HG03025 (cell line): ENCODE results near the gene RRP12.
"Not testable (repeated sequence)": the region's sequence is repeated elsewhere in the genome, so short reads cannot be mapped to it uniquely, and the experiment has no call there.

ENCODE experiments used
- ATAC-seq: cut with Tn5 transposase; IDR thresholded peaks from one replicate; pipeline ENCODE4 v1.9.1; 2021; ENCODE audit warnings: mild to moderate bottlenecking, moderate library complexity; ENCODE audit not compliant: unreplicated experiment, low FRiP score

RRP12 gene

DNA sequence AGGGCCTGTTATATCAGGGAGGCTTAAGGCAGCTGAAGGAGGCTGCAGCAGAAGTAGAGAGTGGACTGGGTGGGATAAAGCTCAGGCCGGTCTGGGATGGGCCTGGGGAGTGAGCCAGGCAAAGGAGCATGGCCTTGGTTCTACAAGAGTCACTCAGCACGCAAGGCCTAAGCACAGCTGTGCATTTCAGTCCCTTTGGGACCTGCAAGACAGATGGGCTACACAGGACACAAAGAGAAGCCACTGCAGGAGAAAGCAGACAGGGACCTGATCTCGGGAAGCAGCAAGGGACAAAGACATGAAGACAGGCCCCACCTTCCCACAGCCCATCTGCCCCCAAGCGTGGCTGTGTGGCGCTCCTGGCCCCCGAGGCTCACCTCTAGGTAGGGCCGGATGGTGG, 29.4 kb downstream of the RRP12 start:
- ATAC-seq = no peak

DNA sequence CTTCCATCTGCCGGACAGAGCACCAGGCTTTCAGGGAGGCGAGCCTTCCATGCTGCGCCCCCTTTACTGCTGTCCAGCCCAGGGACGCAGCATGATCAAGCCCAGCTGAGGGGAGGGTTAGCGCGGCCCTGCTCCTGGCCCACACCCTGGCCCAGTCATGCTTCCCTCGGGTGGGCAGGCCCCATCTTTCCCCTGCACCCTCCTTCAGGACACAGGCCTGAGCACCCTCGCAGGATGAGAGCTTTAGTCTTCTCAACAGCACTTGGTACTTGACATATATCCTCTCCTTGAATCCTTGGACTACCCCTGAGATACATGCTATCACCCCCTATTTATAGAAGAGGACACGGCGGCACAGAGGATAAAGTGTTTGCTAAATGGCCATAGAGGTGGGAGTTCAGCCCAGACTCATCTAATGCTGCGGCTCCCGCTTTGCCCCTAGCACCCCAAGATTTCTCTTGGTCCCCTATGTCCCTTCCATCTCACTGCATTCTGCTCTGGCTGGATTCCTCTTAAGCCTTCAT, 34.0 kb downstream of the RRP12 start:
- no peak for ATAC-seq

DNA sequence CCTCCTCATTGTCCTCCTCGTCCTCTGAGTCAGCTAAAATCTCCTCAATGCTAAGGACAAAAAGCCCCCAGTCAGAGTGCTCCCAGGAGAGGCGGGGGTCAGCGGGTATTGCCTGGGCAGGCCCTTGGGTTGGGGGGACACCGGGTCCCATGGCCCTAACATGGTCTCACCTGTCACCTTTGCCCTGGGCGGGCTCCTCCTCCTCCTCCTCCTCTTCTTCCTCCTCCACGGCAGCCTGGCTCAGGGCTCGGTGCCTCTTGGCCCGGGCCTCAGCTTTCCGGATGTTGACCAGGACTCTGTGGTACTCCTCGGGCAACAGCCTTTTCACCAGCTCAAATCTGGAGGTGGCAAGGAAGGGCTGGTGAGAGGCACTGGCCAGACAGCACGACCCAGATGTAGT, 34.6 kb downstream of the RRP12 start:
- ATAC-seq = no peak

DNA sequence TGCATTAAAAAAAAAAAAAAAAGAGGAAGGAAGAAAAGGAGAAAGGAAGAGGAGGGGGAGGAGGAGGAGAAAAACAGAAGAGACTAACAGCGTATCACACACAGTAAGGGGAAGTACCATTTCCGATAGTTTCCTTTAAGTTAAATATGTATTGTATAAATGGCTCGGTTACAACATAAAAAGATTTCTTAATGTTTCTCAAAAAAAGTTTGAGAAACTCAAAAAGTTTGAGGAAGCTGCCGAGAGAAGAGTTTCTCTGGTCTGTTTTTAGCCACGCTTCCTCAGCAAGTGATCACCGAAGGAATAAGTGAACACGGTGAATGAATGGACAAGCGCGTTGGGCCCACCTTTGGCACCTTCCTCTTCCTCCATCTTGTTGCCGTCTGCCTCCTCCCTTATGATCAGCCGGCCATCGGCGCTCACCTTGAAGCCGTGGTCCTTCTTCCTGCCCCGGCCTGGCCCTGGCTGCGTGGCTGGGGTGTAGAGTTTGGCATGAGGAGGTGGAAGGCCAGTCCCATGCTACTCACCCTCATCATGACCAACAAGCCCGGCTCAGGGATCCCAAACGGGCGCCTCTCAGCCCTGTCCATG, 35.3 kb downstream of the RRP12 start:
- no peak for ATAC-seq

DNA sequence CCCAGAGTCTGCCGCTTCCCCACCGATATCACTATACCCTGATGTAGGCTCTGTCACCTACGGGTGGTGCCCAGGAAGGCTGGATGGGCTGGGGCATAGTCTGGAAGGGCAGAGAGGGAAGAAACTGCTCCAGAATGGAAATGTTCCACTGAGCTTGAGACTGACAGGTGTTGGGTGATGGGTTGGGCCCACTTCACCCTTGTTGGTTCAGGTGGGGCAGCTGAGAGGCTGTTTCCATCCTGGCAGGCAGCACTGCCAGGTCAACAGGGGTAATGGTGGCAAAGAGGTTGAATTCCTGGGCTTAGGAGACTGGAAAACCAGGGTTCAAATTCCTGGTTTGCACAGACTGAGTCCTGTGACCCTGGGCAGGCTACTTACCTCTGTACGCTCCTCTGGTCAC, 38.1 kb downstream of the RRP12 start:
- no peak for ATAC-seq

DNA sequence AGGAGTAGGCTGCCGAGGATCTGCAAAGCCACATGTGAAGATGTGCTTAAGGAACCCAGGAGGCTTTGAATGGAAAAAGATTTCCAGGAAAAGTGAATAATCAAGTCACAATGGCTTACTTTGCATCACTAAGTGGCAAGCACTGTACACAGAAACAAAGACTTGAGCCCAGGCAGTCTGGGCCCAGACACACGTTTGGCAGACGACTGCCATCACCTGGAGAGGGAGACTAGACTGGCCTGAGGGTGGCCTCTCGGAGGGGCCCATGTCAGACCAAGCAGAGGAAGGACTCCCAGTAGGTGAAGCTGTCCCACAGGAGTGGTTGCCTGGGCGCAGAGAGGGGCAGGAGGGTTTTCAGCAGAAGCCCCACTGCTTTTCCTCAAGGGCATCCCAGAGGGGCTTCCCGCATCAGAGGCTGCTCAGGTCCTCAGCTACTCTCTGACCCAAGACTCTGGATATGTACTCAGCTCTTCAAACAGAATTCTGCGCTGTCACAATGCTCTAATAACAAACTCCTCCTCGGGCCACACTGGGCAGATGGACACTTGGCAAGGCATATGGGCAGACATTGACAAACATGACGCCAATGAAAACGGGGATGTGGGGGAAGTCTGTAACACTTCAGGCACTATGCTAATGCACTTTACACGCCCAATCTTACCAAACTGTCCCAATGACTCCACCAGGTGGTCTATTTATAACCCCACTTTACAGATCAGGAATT, 38.7 kb downstream of the RRP12 start:
- ATAC-seq = no peak

DNA sequence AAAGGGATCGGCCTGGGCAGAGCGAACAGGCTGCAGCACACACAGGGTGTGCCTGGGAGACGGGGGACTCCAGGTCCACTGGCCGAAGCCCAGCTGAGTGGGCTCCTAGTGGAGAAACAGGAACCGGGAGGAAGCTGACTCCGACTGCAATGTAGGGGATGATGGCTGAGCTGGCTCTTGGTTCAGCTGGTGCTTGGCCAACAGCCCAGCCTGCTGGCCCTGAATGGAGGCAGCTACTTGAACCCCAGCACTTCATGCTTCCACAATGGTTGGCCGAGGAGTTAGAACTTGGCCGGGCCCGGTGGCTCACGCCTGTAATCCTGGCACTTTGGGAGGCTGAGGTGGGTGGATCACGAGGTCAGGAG, 39.6 kb downstream of the RRP12 start:
- no peak for ATAC-seq

DNA sequence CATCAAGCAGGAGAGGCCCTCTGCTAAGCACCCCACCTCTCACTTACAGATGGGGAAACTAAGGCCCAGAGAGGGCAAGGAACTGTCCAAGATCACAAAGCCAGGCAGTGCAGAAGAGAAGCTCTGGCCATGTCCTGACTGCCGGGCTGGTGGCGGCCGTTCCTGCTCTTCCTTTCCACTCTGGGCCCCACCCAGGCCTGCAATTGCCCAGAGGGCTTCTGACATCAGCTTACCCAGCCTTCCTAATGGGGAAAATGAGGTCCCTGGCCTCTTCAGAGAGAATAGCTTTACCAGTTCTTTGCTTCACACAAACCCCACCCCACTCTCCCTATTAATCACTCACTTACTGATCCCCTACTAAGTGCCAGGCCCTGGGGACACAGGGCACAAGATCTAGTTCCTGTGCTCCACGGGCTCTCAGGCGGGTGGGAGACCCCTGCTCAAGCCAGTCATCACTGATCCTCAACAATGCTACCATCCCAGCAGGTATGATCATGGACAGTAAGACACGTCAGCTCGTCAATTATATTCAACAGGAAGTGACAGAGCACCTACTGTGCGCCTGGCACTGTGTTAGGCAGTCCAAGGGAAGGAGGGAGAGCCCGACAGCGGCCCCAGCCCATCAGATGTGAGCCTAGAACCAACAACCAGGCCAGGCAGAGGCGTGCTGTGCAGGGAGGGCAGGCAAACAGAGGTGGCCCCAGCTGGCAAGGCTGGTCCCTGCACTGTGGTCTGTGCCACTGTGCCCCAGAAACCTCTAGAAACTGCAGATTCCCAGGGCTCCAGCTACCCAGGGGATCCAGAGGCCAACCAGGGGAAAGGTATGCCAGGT, 40.2 kb downstream of the RRP12 start:
- no peak for ATAC-seq

DNA sequence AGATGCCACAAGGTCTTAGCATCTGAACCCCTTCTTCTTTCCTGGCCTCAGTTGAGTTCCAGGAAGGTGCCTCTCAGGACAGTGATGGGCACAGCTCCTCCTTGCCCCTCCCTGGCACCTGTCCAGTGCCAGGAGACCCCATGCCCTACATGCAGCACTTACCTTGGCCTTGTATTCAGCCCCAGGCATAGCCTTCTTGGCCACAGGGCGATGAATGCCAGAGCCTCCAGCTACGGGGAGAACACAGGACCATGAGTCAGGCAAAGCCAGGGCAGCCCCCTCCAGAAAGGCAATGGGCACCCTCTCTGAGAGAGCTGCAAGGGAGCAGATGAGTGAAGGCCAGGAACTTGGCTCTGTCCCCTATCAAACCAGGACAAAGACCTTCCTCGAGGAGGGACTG, 42.4 kb downstream of the RRP12 start:
- no peak for ATAC-seq

DNA sequence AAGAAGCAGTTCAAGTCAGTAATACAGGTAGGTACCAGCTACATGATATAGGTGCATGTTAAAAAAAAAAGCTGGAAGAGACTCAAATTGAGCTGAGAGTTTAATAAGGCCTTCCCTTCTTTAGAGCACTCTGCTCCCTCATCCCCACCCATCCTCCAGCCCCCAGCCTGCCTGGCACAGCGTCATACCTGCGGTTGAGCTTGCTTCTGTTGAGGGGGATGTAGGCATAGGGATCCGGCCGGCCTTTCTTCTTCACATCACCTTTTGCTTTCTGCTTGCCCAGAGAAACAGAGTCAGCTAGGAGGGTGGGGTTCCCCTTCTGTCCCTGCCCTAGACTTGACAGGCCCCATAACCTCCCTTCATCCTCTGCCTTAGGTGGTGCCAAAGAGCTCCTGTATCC, 42.8 kb downstream of the RRP12 start:
- no peak for ATAC-seq

DNA sequence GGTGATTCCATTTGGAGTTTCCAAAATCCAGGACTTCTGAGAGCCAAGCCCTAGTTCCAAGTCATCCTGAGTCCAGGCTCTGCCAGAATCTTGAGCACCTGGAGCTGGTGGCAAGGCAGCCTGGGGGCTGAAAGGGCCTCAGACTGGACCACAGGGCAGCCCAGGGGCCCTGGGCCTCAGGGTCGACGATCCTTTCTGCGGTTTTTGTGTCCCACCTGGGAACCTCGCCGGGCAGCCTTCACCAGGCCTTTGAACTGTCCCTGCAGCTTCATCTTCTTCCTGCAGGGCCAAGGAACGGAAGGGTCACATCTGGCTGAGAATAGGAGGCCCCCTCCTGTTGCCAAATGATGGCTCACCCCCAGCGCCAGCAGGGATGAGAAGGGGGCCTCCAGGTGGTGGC, 44.2 kb downstream of the RRP12 start:
- no peak for ATAC-seq

DNA sequence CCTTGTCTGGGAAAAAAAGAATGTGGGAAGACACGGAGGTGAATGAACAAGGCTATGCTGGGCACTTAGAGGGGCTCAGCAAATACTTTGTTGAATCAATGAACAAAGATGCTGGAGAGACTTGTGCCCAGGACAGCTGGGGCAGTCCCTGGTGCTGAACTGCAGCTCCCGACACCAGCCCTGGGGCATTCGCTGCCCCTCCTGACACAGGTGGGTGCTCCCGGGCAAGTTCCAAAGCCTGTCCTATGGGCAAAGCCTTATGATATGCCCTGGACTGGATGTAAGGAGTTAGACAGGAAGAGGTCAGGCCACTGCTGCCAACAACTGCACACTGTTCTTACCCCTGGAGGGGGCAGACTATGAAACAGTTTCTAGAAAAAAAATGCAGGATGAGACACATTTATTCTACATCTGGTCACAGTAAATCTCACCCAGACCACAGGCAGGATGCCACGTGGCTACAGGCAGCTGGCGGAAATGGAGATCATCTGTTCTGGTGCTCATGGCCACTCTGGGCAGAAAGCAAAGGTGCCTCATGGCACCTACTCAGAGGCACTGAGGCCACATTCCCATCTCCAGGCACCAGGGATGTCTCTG, 44.7 kb downstream of the RRP12 start:
- no peak for ATAC-seq

DNA sequence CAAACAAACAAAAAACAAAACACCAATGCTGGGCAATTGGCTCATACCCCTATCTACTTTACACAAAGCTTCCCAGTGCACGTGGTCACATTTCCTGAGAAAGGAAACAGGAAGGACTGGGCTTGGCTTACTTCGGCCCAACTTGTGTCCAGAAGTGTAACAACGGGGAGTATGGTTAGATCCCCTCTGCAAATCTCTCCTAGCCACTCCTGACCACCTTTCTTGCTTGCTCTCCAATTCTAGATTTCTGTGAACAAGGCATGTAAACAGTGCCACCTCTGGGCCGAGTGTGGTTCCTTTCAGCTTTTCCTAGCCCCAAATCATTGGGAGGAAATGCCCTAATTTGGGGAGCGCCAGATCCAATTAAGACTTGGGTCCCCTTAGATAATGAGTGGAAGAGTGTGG, 45.6 kb downstream of the RRP12 start:
- no peak for ATAC-seq

DNA sequence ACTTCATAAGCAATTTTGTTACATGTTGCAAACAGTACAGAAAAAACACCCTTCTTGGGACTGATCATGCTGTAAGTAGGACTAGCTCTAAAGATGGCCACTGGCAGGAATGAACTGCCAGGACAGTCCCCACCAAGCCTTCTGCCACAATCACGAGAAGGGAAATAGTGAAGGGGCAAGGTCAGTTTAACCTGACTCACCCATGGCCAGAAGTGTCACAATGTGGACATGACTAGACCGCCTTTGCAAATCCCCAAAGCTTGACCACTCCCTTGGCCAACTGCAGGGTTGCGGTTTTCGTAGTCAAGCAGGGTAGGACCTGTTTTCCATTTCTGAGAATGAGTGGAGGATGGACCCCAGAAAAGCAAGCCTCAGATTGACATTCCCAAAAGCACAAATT, 47.2 kb downstream of the RRP12 start:
- no peak for ATAC-seq

DNA sequence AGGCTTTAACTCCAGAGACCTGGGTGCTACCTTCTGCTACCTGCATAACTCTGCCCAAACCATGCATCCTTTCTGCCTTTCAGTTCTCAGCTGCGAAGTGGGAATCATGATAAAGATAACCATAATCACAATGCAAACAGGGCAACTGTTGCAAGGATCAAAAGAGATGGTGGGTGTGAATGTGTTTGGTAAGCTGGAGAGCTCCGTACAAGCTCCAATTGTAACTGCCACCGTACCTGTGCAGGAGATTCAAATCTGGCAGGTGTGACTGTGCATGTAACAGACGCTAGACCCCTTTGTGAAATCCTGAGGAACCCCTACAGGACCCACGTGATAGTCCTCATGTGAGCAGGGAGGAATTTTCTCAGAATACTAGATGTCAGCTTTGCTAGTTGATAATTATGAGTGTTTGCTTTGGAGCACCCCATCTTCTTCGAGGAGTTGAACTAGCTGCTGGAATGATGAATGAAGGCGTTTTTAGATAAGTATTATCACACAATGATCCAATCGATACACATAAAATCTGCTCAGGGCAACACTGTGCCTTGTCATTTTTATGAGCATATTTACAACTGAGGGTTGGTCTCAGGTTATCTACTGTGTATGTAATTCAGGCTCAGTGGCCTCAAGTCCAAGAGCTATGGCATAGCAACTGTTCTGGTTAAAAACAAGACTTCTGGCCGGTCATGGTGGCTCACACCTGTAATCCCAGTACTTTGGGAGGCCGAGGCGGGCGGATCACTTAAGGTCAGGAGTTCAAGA, 51.2 kb downstream of the RRP12 start:
- no peak for ATAC-seq

DNA sequence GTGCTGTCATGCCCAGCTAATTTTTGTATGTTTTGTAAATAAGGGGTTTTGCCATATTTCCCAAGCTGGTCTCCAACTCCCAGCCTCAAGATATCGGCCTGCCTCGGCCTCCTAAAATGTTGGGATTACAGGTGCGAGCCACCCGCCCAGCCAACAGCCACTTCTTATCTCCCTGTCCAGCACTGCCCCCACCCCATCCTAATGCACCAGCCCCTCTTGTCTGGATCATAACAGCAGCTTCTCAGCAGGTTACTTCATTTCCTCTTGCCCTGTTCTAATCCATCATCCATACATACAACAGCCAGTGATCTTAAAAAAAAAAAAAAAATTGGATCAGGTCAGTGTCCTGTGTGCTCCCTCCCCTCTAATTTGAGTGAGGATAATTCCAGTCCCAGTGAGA, 53.8 kb downstream of the RRP12 start:
- no peak for ATAC-seq

DNA sequence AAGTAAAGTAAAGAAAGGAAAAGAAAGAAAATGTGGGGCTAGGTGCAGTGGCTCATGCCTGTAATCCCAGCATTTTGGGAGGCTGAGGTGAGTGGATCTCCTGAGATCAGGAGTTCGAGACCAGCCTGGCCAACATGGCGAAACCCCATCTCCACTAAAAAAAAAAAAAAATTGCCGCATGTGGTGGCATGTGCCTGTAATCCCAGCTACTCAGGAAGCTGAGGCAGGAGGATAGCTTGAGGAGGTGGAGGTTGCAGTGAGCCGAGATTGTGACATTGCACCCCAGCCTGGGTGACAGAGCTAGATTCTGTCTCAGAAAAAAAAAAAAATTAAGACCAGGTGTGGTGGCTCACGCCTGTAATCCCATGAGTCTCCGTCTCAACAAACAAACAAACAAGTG, 57.5 kb downstream of the RRP12 start:
- not testable (repeated sequence) for ATAC-seq

DNA sequence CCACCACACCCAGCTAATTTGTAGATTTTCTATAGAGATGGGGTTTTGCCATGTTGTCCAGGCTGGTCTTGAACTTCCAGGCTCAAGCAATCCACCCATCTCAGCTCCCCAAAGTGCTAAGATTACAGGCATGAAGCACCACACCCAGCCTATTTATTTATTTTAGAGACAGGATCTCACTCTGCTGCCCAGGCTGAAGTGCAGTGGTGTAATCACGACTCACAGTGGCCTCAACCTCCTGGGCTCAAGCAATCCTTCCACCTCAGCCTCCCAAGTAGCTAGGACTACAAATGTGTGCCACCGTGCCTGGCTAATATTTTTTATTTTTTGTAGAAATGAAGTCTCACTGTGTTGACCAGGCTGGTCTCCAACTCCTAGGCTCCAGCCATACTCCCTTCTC, 59.7 kb downstream of the RRP12 start:
- ATAC-seq = no peak

DNA sequence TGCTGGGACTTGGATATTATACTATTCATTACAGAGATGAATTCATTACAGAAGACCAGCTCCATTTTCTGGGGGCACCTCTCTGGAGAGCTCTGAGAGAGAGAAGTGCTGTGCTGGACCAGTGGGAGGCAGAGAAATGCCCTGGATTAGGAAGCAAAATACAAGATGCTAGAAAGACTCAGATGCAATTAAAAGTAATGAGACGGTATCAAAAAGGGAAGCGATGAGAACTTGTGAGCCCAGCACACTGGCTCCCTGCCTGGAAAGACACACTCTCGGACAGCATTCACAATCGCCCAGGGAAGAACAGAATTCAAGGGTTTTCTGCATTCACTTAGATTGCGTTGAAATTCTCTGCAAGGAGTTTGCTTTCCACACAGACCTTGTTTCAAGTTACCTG, 63.1 kb downstream of the RRP12 start:
- ATAC-seq = no peak
